ENCODE measurements around the gene CLEC4A. TPM values are rescaled to one million over a fixed set of nuclear protein-coding genes. Genes with fewer than 3 reads are reported as not detected.

CLEC4A gene
- total and polyA plus RNA-seq, 2 of the 8 experiments (the other 6 are each of a cell fraction or from before 2014, with no cell fraction given), result 0.41 to 0.44 TPM

DNA sequence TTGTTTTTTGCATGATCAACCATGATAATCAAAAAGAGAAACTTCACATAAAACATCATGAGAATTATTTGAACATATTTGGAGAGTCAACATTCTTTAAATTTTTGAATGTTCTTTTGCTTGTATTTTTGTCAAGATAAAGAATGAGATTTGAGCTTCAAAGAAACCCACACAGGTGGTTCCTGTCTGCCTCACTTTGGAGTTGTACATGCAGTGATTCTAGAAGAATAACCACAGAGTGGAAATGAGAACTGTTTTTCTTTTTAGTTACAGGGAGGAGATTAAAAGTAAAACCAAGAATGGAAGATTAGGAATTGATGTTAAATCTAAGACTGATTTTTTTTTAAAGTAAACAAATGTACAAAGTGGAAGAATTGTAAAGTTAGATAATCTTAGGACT lies 31.1 kb downstream of the CLEC4A start (continued):
- no peak for TF ChIP-seq CBX8 (IDR thresholded peaks at IDR 0.05; ENCODE audit: borderline replicate concordance, low read depth, low read length)
- no peak for TF ChIP-seq TAF1 (IDR thresholded peaks at IDR 0.05; ENCODE audit: low read depth, low read length)
- TF ChIP-seq NANOG (IDR thresholded peaks at IDR 0.05; ENCODE audit: insufficient read depth, low read depth, low read length, poor library complexity, severe bottlenecking), result no peak
